HEK293T (cell line): Measurements from ENCODE around the gene RD3L.

ENCODE experiments used
- BHLHE40 ChIP-seq: fragments of 450-650 bp; IDR thresholded peaks from 2 replicates; pipeline ENCODE4 v1.6.1; 2016; ENCODE audit warnings: mild to moderate bottlenecking, moderate library complexity, borderline replicate concordance
- CTBP1 ChIP-seq: fragments of 450-650 bp; IDR thresholded peaks from 2 replicates; pipeline ENCODE4 v1.6.1; 2016; ENCODE audit warnings: borderline replicate concordance
- FOXK2 ChIP-seq: fragments of 450-650 bp; IDR thresholded peaks from 2 replicates; pipeline ENCODE4 v1.6.1; 2016; ENCODE audit warnings: mild to moderate bottlenecking
- FOXM1 ChIP-seq: fragments of 450-650 bp; IDR thresholded peaks from 2 replicates; pipeline ENCODE4 v1.6.1; 2017; ENCODE audit warnings: mild to moderate bottlenecking, borderline replicate concordance
- HDGF ChIP-seq: fragments of 450-650 bp; IDR thresholded peaks from 2 replicates; pipeline ENCODE4 v1.6.1; 2017; ENCODE audit warnings: antibody characterized with exemption, borderline replicate concordance
- SUZ12 ChIP-seq: fragments of 450-650 bp; IDR thresholded peaks from 2 replicates; pipeline ENCODE4 v1.6.1; 2016; ENCODE audit warnings: mild to moderate bottlenecking
- TARDBP ChIP-seq: fragments of 450-650 bp; IDR thresholded peaks from 2 replicates; pipeline ENCODE4 v1.6.1; 2016
- ZNF384 ChIP-seq: fragments of 450-650 bp; IDR thresholded peaks from 2 replicates; pipeline ENCODE4 v1.6.1; 2016
- TF ChIP-seq, protein P1 (sequence below): fragments of 450-650 bp; IDR thresholded peaks from 2 replicates; pipeline ENCODE4 v1.6.1; 2016

DNA sequence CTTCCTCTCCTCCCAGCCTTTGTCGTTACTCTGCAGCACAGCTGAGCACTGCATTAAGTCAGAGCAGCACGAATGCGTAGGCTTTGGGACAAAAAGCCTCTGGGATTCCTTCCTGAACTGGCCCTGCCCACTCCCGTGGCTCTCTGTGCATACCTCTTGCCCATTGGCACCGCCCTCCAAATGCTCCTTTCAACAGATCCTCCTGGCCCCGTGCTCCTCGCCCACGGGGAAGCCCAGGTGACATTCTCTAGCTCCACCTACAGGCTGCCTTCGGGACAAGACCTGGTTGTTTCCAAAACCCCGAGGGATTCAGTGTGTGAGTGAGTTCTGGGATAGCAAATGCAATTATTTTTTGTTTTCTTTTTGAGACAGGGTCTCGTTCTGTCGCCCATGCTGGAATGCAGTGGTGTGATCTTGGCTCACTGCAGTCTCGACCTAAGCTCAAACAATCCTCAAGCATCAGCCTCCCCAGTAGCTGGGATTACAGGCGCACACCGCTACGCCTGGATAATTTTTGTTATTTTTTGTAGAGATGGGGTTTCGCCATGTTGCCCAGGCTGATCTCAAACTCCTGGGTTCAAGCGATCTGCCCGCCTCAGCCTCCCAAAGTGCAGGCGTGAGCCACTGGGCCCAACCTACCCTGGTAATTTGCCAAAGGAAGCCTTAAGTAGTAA lies 31.9 kb downstream of the RD3L start:
- TF ChIP-seq FOXK2 (no peak), ZNF384 (no peak), TARDBP (no peak), FOXM1 (no peak), BHLHE40 (no peak), HDGF (no peak), CTBP1 (no peak), SUZ12 (no peak)
- TF ChIP-seq, protein P1, sequence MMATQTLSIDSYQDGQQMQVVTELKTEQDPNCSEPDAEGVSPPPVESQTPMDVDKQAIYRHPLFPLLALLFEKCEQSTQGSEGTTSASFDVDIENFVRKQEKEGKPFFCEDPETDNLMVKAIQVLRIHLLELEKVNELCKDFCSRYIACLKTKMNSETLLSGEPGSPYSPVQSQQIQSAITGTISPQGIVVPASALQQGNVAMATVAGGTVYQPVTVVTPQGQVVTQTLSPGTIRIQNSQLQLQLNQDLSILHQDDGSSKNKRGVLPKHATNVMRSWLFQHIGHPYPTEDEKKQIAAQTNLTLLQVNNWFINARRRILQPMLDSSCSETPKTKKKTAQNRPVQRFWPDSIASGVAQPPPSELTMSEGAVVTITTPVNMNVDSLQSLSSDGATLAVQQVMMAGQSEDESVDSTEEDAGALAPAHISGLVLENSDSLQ: no peak
